Thyroid gland (tissue), 4 donors: ENCODE measurements around the gene TENT4B. TPM values are rescaled to one million over a fixed set of nuclear protein-coding genes. Genes with fewer than 3 reads are reported as not detected.

Source experiments
- DNase-seq, 2 donors: peaks; one replicate each; pipeline ENCODE4 v3.0.0-alpha.2; 2019
- H3K27ac ChIP-seq, 3 donors: fragments of 200-600 bp; sonication (generic); 1 replicate in 2 of 3; 2 replicates in 1 of 3; pipeline ENCODE4 v1.5.1; 2016 to 2019; ENCODE audit warnings: mild to moderate bottlenecking in 1 of 3, moderate library complexity in 1 of 3
- H3K27me3 ChIP-seq: fragments of 200-600 bp; sonication (generic); one replicate; pipeline ENCODE4 v1.5.1; 2019
- H3K36me3 ChIP-seq, 2 donors: fragments of 200-600 bp; sonication (generic); one replicate each; pipeline ENCODE4 v1.5.1; 2016 to 2019
- H3K4me1 ChIP-seq, 2 donors: fragments of 200-600 bp; sonication (generic); one replicate each; pipeline ENCODE4 v1.5.1; 2017 to 2019
- H3K4me3 ChIP-seq, 3 donors: fragments of 200-600 bp; sonication (generic); replicated peaks in 1 of 3; 1 replicate in 2 of 3; 2 replicates in 1 of 3; pipeline ENCODE4 v1.5.1; 2016; ENCODE audit warnings: mild to moderate bottlenecking in 1 of 3
- H3K9me3 ChIP-seq: fragments of 200-600 bp; sonication (generic); one replicate; pipeline ENCODE4 v1.5.1; 2017
- CTCF ChIP-seq, 6 experiments: fragments of 200-600 bp in 3 of 6; fragments of 450-650 bp in 3 of 6; sonication (generic) in 3 of 6; IDR thresholded peaks; one replicate each; pipeline ENCODE4 v1.5.1; 2016 to 2019; ENCODE audit warnings: antibody characterized with exemption in 6 of 6, mild to moderate bottlenecking in 2 of 6, inconsistent platforms in 1 of 6, moderate library complexity in 1 of 6
- POLR2A ChIP-seq, 2 donors: fragments of 450-650 bp; IDR thresholded peaks; one replicate each; pipeline ENCODE4 v1.6.1; 2017; ENCODE audit warnings: antibody characterized with exemption in 2 of 2, mild to moderate bottlenecking in 2 of 2, moderate library complexity in 1 of 2
- WGBS, 2 donors: methylation state at CpG; one replicate each; pipeline ENCODE4 v1.1.5; 2017; 5-methylcytosine and 5-hydroxymethylcytosine counted together
- intact Hi-C: fragments of 100-400 bp; cut with DNase I; formaldehyde crosslinking; loops from one replicate; pipeline ENCODE4 v1.15.1; 2023
- total RNA-seq, 4 donors: library from RNA; depleted of rRNA; stranded (reverse); fragments of >200 nt; gene quantifications; one replicate each; pipeline ENCODE4 v1.2.3, GENCODE V29; 2016

TENT4B gene
- total RNA-seq, 4 donors from 2014 or later: 10.0 to 14.7 (median 11.4) TPM

- H3K4me3 ChIP-seq: no peak overlapping the region
- H3K27ac ChIP-seq: no peak overlapping the region
- 89 to 94% methylated on average over 8 to 9 of the region's 9 CpGs for WGBS, 2 donors
- no peak for TF ChIP-seq CTCF (IDR thresholded peaks at IDR 0.05)
- no peak for TF ChIP-seq POLR2A (IDR thresholded peaks at IDR 0.05)
- H3K9me3 ChIP-seq: no peaks in the 10 kb centered on the region
- no peaks in the 10 kb centered on the region for H3K36me3 ChIP-seq
- peaks cover 0 to 5% of the 10 kb centered on the region in 2 donors for H3K4me1 ChIP-seq
- H3K27me3 ChIP-seq: no peaks in the 10 kb centered on the region
- no peak for DNase-seq
- intact Hi-C loops: loop anchor here (10.0 kb wide), 1 partner anchor 63 kb away; no protein-coding TSS in a partner anchor
Observed at GRCh38 chr16:50252082-50252611, 99.0 kb downstream of the TENT4B start.

- no peak overlapping the region for H3K27ac ChIP-seq
- no peak for DNase-seq
- no peak for TF ChIP-seq POLR2A (IDR thresholded peaks at IDR 0.05)
- no peak for TF ChIP-seq CTCF (IDR thresholded peaks at IDR 0.05)
- WGBS, 2 donors: 80% methylated on average over 12 of the region's 12 CpGs
- H3K27me3 ChIP-seq: no peaks in the 10 kb centered on the region
- no peak overlapping the region for H3K4me3 ChIP-seq
- peaks cover 0 to 5% of the 10 kb centered on the region in 2 donors for H3K4me1 ChIP-seq
- no peaks in the 10 kb centered on the region for H3K9me3 ChIP-seq
- no peaks in the 10 kb centered on the region for H3K36me3 ChIP-seq
- intact Hi-C loops: loop anchor here (10.0 kb wide), 1 partner anchor 62 kb away; no protein-coding TSS in a partner anchor
Observed at GRCh38 chr16:50252874-50253513, 99.9 kb downstream of the TENT4B start.

- TF ChIP-seq CTCF (IDR thresholded peaks at IDR 0.05) (no peak), POLR2A (IDR thresholded peaks at IDR 0.05) (no peak)
- Histone ChIP-seq H3K27ac (no peak overlapping the region), H3K9me3 (no peaks in the 10 kb centered on the region), H3K36me3 (no peaks in the 10 kb centered on the region), H3K4me3 (no peak overlapping the region), H3K27me3 (no peaks in the 10 kb centered on the region), H3K4me1 (peaks cover 0 to 5% of the 10 kb centered on the region in 2 donors)
- no peak for DNase-seq
- intact Hi-C loops: loop anchor here (10.0 kb wide), 1 partner anchor 61 kb away; no protein-coding TSS in a partner anchor
- 92 to 97% methylated on average over 8 of the region's 8 CpGs for WGBS, 2 donors
Observed at GRCh38 chr16:50253514-50253910, 100.4 kb downstream of the TENT4B start.

GRCh38 chr16:50254072-50254471 is 101.0 kb downstream of the TENT4B start:
- intact Hi-C loops: loop anchor here (10.0 kb wide), 1 partner anchor 61 kb away; no protein-coding TSS in a partner anchor
- TF ChIP-seq CTCF (IDR thresholded peaks at IDR 0.05): no peak
- no peak for TF ChIP-seq POLR2A (IDR thresholded peaks at IDR 0.05)
- WGBS, 2 donors: 80 to 83% methylated on average over 7 of the region's 7 CpGs
- DNase-seq: no peak
- Histone ChIP-seq H3K27ac (no peak overlapping the region), H3K36me3 (no peaks in the 10 kb centered on the region), H3K4me1 (peaks cover 0 to 5% of the 10 kb centered on the region in 2 donors), H3K9me3 (no peaks in the 10 kb centered on the region), H3K27me3 (no peaks in the 10 kb centered on the region), H3K4me3 (no peak overlapping the region)

- Histone ChIP-seq H3K4me1 (peaks cover 0 to 12% of the 10 kb centered on the region in 2 donors), H3K4me3 (no peak overlapping the region), H3K9me3 (no peaks in the 10 kb centered on the region), H3K36me3 (no peaks in the 10 kb centered on the region), H3K27ac (no peak overlapping the region), H3K27me3 (no peaks in the 10 kb centered on the region)
- no peak for DNase-seq
- intact Hi-C loops: loop anchor here (10.0 kb wide), 1 partner anchor 59 kb away; no protein-coding TSS in a partner anchor
- WGBS, 2 donors: 92 to 95% methylated on average over 2 of the region's 2 CpGs
- TF ChIP-seq POLR2A (IDR thresholded peaks at IDR 0.05) (no peak), CTCF (IDR thresholded peaks at IDR 0.05) (no peak)
Observed at GRCh38 chr16:50255538-50255937, 102.4 kb downstream of the TENT4B start.
